HG03175 (cell line): ENCODE measurements around the gene TUFT1.
"Not testable (repeated sequence)": the region's sequence is repeated elsewhere in the genome, so short reads cannot be mapped to it uniquely, and the experiment has no call there.

Experiments
- ATAC-seq: cut with Tn5 transposase; IDR thresholded peaks from one replicate; pipeline ENCODE4 v1.9.1; 2021; ENCODE audit warnings: mild to moderate bottlenecking, moderate library complexity; ENCODE audit not compliant: unreplicated experiment

The TUFT1 gene

DNA sequence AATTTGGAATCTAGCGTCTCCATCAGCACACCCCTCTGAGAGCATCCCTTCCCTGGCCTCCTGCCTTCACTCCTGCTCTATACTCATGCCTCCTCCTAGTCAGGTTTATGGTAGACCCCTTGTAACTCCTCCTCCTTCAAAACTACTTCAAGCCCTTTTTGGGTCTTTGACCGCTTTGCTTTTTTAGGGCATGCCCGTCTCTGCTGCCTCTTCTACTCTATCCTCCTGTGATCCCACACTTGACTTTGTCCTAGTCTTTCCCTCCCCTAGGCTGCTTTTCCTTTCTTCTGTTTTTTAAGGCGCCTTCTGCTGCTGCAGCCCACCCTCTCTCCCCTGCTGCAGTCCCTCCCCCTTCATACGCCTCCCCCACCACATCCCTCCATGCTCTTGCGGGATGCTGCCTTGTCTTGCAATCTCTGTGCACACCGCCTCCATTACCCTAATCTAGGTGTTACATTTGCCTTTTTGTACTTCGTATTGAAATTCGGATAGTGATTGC, 73.2 kb downstream of the TUFT1 start:
- ATAC-seq, result no peak

DNA sequence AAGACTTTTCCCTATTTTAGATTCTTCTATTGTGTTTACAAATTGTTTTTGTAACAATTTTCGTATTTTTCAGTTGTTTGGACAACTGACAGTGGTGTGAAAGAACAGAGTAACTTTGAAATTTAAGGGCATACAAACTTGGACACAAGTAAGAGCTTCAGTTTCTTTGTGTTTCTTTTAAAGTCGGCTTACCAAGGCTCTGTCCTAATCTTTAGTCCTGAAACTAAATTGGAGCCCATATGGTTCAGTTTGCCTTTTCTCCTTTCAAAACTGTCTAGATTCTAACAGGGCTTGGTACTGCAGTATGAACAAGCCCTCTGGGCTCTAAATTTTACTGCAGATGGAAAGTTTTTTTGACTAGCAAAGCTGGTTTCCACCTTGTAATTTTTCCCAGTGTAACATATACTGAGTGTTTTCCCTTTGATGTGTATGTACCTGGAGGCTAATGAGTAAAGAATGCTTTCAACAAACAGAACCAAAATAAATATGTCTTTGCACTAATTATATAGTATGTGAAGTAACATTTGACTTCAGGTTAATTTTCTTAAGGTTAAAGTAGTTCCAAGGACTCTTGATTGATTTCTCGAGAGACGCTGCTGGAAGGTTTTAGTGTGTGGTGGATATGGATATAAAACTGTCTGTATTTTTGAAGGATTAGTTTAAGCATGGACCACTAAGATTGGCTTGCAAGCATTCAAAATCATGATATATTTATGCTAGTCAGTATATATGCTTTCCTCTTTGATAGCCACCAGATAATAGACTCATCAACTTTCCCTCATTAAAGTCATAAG, 75.8 kb downstream of the TUFT1 start:
- ATAC-seq, result no peak

DNA sequence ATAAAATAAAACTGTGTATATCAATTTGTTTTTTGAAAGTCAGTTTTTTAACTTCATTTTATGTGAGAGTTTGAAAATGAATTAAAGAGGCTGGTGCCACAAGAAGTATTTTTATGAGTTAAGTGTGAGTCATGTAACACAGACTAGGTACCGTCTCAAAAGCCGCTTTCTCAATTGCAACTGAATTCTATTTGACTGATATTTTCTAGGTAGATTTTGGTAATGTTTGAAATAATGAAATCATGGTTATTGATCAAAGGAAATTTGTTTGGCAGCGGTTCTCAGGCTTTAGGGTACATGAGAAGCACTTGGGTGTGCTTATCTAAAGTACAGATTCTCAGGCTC, 76.4 kb downstream of the TUFT1 start:
- no peak for ATAC-seq

DNA sequence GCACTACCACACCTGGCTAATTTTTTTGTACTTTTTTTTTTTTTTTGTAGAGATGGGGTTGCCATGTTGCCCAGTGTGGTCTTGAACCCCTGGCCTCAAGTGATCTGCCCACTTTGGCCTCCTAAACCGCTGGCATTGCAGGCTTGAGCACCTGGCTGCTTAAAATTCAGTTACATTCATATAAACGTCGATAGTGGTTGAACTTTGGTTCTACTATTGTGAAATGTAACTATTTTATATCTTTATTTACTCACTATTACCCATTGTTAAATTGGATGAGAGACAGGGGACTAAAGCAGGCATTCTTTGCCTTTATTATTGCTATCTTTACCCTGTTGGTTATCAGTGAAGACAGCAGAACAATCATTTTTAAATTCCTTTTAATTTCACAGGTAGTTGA, 77.9 kb downstream of the TUFT1 start:
- no peak for ATAC-seq

DNA sequence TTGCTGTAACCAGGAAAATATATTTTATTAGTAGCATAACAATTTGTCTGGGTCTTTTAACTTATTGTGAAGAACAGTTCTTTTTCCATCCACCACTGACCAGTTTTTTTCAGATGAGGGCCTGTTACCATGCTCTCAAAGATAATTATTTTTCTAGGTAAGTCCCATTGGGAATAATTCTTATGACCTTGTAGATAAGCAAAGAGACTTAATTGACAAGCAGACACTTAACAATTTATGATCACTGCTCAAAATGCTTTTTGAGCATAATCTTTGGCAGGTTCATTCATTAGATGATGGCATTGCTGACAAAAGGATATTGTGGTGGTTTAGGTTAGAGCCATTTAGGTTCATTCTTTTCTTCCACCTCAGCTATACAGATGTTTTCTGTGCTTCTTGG, 78.4 kb downstream of the TUFT1 start:
- no peak for ATAC-seq

DNA sequence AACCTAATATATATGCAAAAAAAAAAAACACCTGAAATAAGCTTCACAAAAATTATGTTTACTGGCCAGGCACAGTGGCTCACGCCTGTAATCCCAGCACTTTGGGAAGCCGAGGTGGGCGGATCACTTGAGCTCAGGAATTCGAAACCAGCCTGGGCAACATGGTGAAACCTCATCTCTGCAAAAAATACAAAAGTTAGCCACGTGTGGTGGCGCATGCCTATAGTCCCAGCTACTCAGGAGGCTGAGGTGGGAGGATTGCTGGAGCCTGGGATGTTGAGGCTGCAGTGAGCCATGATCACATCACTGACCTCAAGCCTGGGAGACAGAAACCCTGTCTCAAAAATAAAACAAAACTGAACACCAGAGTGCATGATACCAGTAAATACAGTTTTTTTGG, 78.9 kb downstream of the TUFT1 start:
- ATAC-seq, result not testable (repeated sequence)

DNA sequence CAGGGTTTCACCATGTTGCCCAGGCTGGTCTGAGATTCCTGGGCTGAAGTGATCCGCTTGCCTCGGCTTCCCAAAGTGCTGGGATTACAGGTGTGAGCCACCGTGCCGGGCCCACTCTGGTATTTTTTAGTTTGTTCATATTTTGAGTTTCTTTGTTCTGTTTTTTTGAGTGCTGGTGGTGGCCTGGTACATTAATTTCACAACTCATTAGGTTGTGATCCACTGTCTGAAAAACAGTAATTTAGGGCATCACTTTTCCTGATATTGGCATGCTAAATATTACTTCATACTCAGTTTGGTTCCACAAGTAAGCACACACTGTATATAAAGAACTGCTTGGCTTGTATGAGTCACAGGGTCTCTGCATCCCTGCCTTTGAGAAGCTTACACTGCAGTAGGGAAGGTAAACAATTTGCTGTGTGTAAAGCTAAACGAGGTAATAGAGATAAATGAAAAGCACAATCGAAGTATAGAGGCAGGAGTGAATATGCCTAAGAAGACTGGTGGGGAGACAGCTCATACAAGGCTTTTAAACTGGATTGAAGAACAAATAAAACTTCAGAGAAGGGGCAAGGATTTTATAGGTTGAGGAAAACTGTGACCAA, 79.5 kb downstream of the TUFT1 start:
- no peak for ATAC-seq

DNA sequence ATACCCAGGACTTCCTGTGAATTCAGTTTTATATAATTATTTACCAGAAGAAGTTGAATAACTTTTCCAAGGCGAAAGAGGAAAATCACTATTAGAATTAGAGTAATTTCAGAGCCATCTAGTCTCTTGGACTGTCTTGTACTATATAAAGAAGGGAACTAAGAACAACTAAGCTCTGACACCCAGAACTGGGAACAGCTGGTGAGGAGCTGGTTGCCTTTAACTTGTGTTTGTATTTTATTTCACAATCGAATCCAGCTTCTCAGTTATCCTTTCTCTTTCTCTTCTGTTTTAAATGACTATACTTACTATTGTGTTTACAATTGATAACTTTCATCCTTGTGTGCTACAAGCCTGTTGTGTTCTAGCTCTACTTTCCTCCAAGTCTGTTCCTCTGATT, 80.2 kb downstream of the TUFT1 start:
- ATAC-seq, result no peak

DNA sequence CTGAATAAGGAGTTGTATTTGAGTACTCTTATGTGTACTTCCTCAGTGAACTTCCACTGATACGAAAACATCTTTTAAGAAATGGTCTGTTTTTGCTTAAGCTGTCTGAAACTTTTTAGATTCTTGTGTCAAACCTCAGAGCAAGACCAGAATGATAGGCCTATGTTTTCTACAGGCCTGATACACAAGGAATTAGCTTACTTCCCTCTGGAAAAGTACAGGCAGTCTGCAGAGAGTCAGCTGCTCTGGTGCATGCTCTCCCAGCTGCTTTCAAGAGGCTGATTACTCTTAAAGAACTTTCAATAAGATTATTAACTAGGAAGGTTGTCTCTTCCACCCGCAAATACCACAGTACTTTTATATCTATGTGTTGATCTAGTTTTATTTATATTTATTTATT, 81.2 kb downstream of the TUFT1 start:
- no peak for ATAC-seq

DNA sequence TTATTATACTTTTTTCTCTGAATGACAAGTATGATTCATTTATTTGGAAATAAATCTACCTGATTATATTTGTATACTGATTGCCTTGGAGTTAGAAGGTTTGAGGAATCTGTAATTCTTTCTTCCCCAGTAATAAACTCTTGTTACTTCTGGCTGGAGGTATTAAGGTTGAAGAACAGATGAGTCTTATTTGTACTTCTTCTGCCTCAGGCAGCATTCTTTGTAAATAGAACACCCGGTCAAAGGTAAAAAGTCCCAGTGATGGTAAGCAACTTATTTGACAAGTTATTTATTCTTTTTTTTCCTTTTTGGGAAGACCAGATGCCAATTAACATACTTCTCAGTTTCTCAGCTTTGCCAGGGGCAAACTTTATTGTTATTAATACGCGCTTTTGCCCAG, 84.7 kb downstream of the TUFT1 start:
- no peak for ATAC-seq

DNA sequence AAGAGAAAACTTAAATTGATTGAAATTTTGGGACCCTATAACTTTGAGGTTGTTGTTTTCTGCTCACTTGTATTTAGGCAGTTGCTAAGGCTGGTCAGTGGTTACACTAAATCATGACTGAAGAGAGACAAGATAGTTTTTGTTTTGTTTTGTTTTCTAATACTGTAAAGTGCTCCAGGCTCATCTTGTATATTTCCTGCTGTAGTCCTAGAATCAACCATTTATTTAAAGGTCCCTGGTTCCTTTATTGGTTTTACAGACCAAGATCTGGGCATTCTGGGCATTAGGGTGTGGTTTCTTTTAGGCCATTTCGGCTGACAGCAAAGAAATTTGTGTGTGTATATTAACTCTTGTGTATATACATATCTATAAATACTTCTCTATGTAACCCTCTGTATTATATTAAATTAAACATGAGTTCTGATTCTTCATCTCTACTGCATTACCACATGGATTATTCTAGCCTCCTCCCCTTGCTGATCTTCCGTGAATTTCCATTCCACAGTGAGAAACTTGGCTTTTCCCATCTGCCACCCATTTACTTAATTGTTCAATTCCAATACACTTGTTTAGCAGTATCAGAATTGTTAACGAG, 86.7 kb downstream of the TUFT1 start:
- no peak for ATAC-seq

DNA sequence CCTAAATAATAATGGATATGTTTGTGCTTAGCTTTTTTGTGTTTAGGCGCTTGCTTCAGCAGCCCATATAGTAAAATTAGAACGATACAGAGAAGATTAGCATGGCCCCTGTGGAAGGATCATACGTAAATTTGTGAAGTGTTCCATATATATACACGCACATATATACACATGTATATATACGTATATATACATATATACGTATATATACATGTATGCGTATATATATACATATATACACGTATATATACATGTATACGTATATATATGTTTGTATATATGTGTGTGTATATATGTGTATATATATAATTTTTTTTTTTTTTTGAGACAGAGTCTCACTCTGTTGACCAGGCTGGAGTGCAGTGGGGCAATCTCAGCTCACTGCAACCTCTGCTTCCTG, 89.2 kb downstream of the TUFT1 start:
- ATAC-seq, result no peak
